ENCODE results near the gene CCSER1. TPM values are rescaled to one million over a fixed set of nuclear protein-coding genes. Genes with fewer than 3 reads are reported as not detected.

The CCSER1 gene
- total RNA-seq, 1 experiment from 2014 or later, result 0.05 TPM

DNA sequence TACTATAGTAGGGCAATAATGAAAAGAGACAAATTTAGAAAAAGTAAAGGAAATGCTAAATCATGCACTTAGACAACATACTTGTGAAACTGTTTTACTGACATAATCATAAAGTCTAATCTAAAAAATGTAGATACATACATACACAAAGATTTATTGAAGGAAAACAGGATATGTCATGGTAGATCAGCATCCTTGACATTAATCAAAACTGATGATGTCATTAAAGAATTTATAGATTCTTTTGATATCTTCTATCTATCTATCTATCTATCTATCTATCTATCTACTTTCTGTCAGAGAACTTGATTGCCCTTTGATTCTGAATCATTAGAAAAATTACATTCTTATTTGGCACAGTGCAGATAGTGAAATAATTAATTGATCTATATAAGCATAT lies 311.3 kb downstream of the CCSER1 start:
- intact Hi-C loops (cut with micrococcal nuclease; ENCODE audit: unreplicated experiment), result no loop called here
- Histone ChIP-seq H3K4me3 (ENCODE audit: low read depth in 2 of 2, low read length in 2 of 2) (no peak overlapping the region), H3K27ac (ENCODE audit: low read length) (no peak overlapping the region), H3K36me3 (ENCODE audit: control insufficient read depth, insufficient read depth, low read length) (no peaks in the 10 kb centered on the region), H3K4me1 (ENCODE audit: control insufficient read depth, insufficient read depth, low read length) (no peaks in the 10 kb centered on the region), H3K27me3 (ENCODE audit: control insufficient read depth, insufficient read depth, low read length) (no peaks in the 10 kb centered on the region), H3K9me3 (ENCODE audit: control insufficient read depth, insufficient read depth, low read depth, low read length) (no peaks in the 10 kb centered on the region)
- POLR2A ChIA-PET, result no interaction called here
- no TSS peak for BruUV-seq (replicated peaks)
- TF ChIP-seq SIN3A (IDR thresholded peaks at IDR 0.05; ENCODE audit: borderline replicate concordance, insufficient read depth, low read depth, low read length), result no peak
- TF ChIP-seq, protein P1, sequence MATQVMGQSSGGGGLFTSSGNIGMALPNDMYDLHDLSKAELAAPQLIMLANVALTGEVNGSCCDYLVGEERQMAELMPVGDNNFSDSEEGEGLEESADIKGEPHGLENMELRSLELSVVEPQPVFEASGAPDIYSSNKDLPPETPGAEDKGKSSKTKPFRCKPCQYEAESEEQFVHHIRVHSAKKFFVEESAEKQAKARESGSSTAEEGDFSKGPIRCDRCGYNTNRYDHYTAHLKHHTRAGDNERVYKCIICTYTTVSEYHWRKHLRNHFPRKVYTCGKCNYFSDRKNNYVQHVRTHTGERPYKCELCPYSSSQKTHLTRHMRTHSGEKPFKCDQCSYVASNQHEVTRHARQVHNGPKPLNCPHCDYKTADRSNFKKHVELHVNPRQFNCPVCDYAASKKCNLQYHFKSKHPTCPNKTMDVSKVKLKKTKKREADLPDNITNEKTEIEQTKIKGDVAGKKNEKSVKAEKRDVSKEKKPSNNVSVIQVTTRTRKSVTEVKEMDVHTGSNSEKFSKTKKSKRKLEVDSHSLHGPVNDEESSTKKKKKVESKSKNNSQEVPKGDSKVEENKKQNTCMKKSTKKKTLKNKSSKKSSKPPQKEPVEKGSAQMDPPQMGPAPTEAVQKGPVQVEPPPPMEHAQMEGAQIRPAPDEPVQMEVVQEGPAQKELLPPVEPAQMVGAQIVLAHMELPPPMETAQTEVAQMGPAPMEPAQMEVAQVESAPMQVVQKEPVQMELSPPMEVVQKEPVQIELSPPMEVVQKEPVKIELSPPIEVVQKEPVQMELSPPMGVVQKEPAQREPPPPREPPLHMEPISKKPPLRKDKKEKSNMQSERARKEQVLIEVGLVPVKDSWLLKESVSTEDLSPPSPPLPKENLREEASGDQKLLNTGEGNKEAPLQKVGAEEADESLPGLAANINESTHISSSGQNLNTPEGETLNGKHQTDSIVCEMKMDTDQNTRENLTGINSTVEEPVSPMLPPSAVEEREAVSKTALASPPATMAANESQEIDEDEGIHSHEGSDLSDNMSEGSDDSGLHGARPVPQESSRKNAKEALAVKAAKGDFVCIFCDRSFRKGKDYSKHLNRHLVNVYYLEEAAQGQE (IDR thresholded peaks at IDR 0.05; ENCODE audit: insufficient read depth in 1 of 2, low read depth in 2 of 2, low read length in 1 of 2), result no peak
- TF ChIP-seq POLR2AphosphoS5 (IDR thresholded peaks at IDR 0.05; ENCODE audit: low read depth, low read length), result no peak
- no peak for TF ChIP-seq CTCF (IDR thresholded peaks at IDR 0.05)
- TF ChIP-seq TCF7L2 (IDR thresholded peaks at IDR 0.05; ENCODE audit: low read depth, low read length), result no peak
- in situ Hi-C loops (cut with HindIII; ENCODE audit: low pct_unique_long_range_greater_than_20kb, low sequenced_read_pairs), result no loop called here
- ATAC-seq (no peak), DNase-seq (ENCODE audit: low read depth, low spot score) (no peak)
- CTCF ChIA-PET, result no interaction called here

- intact Hi-C loops (cut with micrococcal nuclease; ENCODE audit: unreplicated experiment), result no loop called here
- CTCF ChIA-PET, result no interaction called here
Measured at GRCh38 chr4:90441770-90442169, 314.6 kb downstream of the CCSER1 start.

More at GRCh38 chr4:90441770-90442169, 314.6 kb downstream of the CCSER1 start:
- ATAC-seq, result no peak
- POLR2A ChIA-PET, result no interaction called here
- Histone ChIP-seq H3K4me1 (ENCODE audit: control insufficient read depth, insufficient read depth, low read length) (no peaks in the 10 kb centered on the region), H3K27me3 (ENCODE audit: control insufficient read depth, insufficient read depth, low read length) (no peaks in the 10 kb centered on the region), H3K4me3 (ENCODE audit: low read depth in 2 of 2, low read length in 2 of 2) (no peak overlapping the region), H3K36me3 (ENCODE audit: control insufficient read depth, insufficient read depth, low read length) (no peaks in the 10 kb centered on the region), H3K9me3 (ENCODE audit: control insufficient read depth, insufficient read depth, low read depth, low read length) (no peaks in the 10 kb centered on the region), H3K27ac (ENCODE audit: low read length) (no peak overlapping the region)
- DNase-seq (ENCODE audit: low read depth, low spot score), result no peak
- no TSS peak for BruUV-seq (replicated peaks)
- TF ChIP-seq, protein P1 (IDR thresholded peaks at IDR 0.05; ENCODE audit: insufficient read depth in 1 of 2, low read depth in 2 of 2, low read length in 1 of 2), result no peak
- TF ChIP-seq CTCF (IDR thresholded peaks at IDR 0.05), result no peak
- no peak for TF ChIP-seq SIN3A (IDR thresholded peaks at IDR 0.05; ENCODE audit: borderline replicate concordance, insufficient read depth, low read depth, low read length)
- no peak for TF ChIP-seq TCF7L2 (IDR thresholded peaks at IDR 0.05; ENCODE audit: low read depth, low read length)
- no peak for TF ChIP-seq POLR2AphosphoS5 (IDR thresholded peaks at IDR 0.05; ENCODE audit: low read depth, low read length)
- in situ Hi-C loops (cut with HindIII; ENCODE audit: low pct_unique_long_range_greater_than_20kb, low sequenced_read_pairs), result no loop called here
